HepG2 (cell line): ENCODE measurements around the gene SLC38A2. TPM values are rescaled to one million over a fixed set of nuclear protein-coding genes. Genes with fewer than 3 reads are reported as not detected.

Experiments
- ATAC-seq: fragments of 200-7000 bp; cut with Tn5 transposase; 3 replicates; pipeline ENCODE4 v1.9.1; 2020; ENCODE audit warnings: mild to moderate bottlenecking, moderate library complexity
- BruUV-seq: library from RNA; stranded (reverse); fragments of 400-500 nt; replicated peaks from 2 replicates; lab custom pipeline; 2021; lab: Mats Ljungman, UMichigan
- CTCF ChIA-PET: fragments of 300-600 bp; formaldehyde crosslinking; extraction: SDS; loops from one replicate; lab custom pipeline; 2021; ENCODE audit warnings: low total read pairs, inconsistent platforms, low intra/inter-chr PET ratio; lab: Yijun Ruan, JAX
- POLR2A ChIA-PET: fragments of 350-600 bp; sonication (Branson Sonifier 250); formaldehyde crosslinking; loops from one replicate; lab custom pipeline; 2020; ENCODE audit warnings: antibody characterized with exemption, inconsistent platforms; lab: Yijun Ruan, JAX
- DNase-seq: peaks from one replicate; pipeline ENCODE4 v3.0.0-alpha.2; 2015; ENCODE audit warnings: low spot score
- FAIRE-seq: peaks from 3 replicates; lab custom pipeline; 2011; peaks lifted over from hg19 to GRCh38; lab: Jason Lieb, UNC
- H2AFZ ChIP-seq: one replicate; pipeline ENCODE4 v1.6.1; 2011; ENCODE audit warnings: low read length, inconsistent platforms
- H3K27ac ChIP-seq: fragments of 300-600 bp; 3 replicates; pipeline ENCODE4 v1.8.0; 2011; ENCODE audit warnings: mixed run types, mild to moderate bottlenecking, mixed read lengths, low read length, inconsistent platforms; ENCODE audit not compliant: insufficient read depth; ENCODE audit errors: extremely low read length
- H3K27me3 ChIP-seq, 2 experiments: fragments of 200-600 bp in 1 of 2; 2 replicates in 1 of 2; 3 replicates in 1 of 2; pipeline versions ENCODE4 v1.6.0 to v1.8.0; 2011; ENCODE audit warnings: low read length in 2 of 2, mild to moderate bottlenecking in 2 of 2, moderate library complexity in 2 of 2, inconsistent platforms in 1 of 2; ENCODE audit not compliant: insufficient read depth in 2 of 2, control insufficient read depth in 1 of 2
- H3K36me3 ChIP-seq, 2 experiments: fragments of 200-600 bp in 1 of 2; replicated peaks in 1 of 2; 2 replicates in 1 of 2; 3 replicates in 1 of 2; pipeline versions ENCODE4 v1.5.1 to v1.8.0; 2011; ENCODE audit warnings: low read length in 2 of 2, inconsistent platforms in 1 of 2; ENCODE audit not compliant: insufficient read depth in 2 of 2, control insufficient read depth in 1 of 2
- H3K4me1 ChIP-seq: 2 replicates; pipeline ENCODE4 v1.5.1; 2012; ENCODE audit warnings: low read length, inconsistent platforms; ENCODE audit not compliant: insufficient read depth
- H3K4me2 ChIP-seq: 2 replicates; pipeline ENCODE4 v1.6.0; 2011; ENCODE audit warnings: low read depth, low read length, inconsistent platforms
- H3K4me3 ChIP-seq, 3 experiments: fragments of 200-600 bp in 1 of 3; sonication (generic), shearing (Covaris generic) in 1 of 3; replicated peaks in 1 of 3; 2 replicates each; pipeline ENCODE4 v1.5.1; 2011 to 2016; ENCODE audit warnings: low read length in 3 of 3, inconsistent platforms in 2 of 3, low read depth in 2 of 3, mild to moderate bottlenecking in 2 of 3, control low read depth in 1 of 3, mixed read lengths in 1 of 3; ENCODE audit not compliant: insufficient read depth in 1 of 3
- H3K79me2 ChIP-seq: one replicate; pipeline ENCODE4 v1.6.1; 2011; ENCODE audit warnings: low read length, inconsistent platforms; ENCODE audit not compliant: insufficient read depth
- H3K9ac ChIP-seq: 2 replicates; pipeline ENCODE4 v1.6.0; 2011; ENCODE audit warnings: mild to moderate bottlenecking, low read depth, low read length, inconsistent platforms; ENCODE audit not compliant: insufficient read depth
- H3K9me3 ChIP-seq: 2 replicates; pipeline ENCODE4 v1.5.1; 2012; ENCODE audit warnings: mild to moderate bottlenecking, low read length
- H4K20me1 ChIP-seq: 2 replicates; pipeline ENCODE4 v1.6.0; 2011; ENCODE audit warnings: inconsistent platforms, mild to moderate bottlenecking, low read length, moderate library complexity; ENCODE audit not compliant: insufficient read depth
- CBFB ChIP-seq: sonication (generic); formaldehyde crosslinking; IDR thresholded peaks from 2 replicates; pipeline ENCODE4 v1.4.0; 2020; ENCODE audit warnings: missing genetic modification reagents
- CBX2 ChIP-seq, 2 experiments: fragments of 200-600 bp in 1 of 2; sonication (generic); formaldehyde crosslinking in 1 of 2; IDR thresholded peaks; 2 replicates each; pipeline versions ENCODE4 v1.7.0 to v1.8.1; 2018 to 2022; ENCODE audit warnings: low read depth in 2 of 2, low read length in 1 of 2, mild to moderate bottlenecking in 1 of 2, missing genetic modification reagents in 1 of 2
- EED ChIP-seq: sonication (generic); formaldehyde crosslinking; IDR thresholded peaks from 2 replicates; pipeline ENCODE4 v1.5.0; 2020; ENCODE audit warnings: mild to moderate bottlenecking, missing genetic modification reagents
- SMC3 ChIP-seq: IDR thresholded peaks from 2 replicates; pipeline ENCODE4 v1.6.1; 2011; ENCODE audit warnings: low read length, improper control_type of control experiment
- SRSF1 ChIP-seq: fragments of 200-400 bp; formaldehyde crosslinking; optimal IDR thresholded peaks from 2 replicates; pipeline ENCODE3; 2017; ENCODE audit warnings: mild to moderate bottlenecking, low read depth, low read length, moderate library complexity
- STAG1 ChIP-seq: sonication (generic); formaldehyde crosslinking; IDR thresholded peaks from 2 replicates; pipeline ENCODE4 v1.4.0; 2020; ENCODE audit warnings: missing genetic modification reagents
- ZNF713 ChIP-seq: sonication (generic); formaldehyde crosslinking; IDR thresholded peaks from 2 replicates; pipeline ENCODE4 v1.4.0; 2020; ENCODE audit warnings: mild to moderate bottlenecking, missing genetic modification reagents
- ZNF878 ChIP-seq: sonication (generic); formaldehyde crosslinking; IDR thresholded peaks from 2 replicates; pipeline ENCODE4 v1.8.1; 2023; ENCODE audit warnings: mild to moderate bottlenecking, missing genetic modification reagents, moderate library complexity
- ZSCAN9 ChIP-seq: IDR thresholded peaks from 2 replicates; pipeline ENCODE4 v1.6.1; 2016; ENCODE audit warnings: borderline replicate concordance
- WGBS: methylation state at CpG from one replicate; pipeline ENCODE4 v1.1.6; 2017; ENCODE audit warnings: low lambda C conversion rate; 5-methylcytosine and 5-hydroxymethylcytosine counted together
- in situ Hi-C: cut with HindIII; loops from 2 replicates; pipeline ENCODE4 v1.10.0; 2017; ENCODE audit warnings: low pct_unique_long_range_greater_than_20kb; ENCODE audit not compliant: extremely low pct_ligation_motif_present
- intact Hi-C: fragments of 100-400 bp; cut with micrococcal nuclease; formaldehyde crosslinking; loops from one replicate; pipeline ENCODE4 v1.10.0; 2022; ENCODE audit not compliant: unreplicated experiment
- polyA plus RNA-seq, 8 experiments: library from polyadenylated mRNA; depleted of rRNA in 3 of 8; stranded (reverse) in 7 of 8; unstranded in 1 of 8; fragments of >200 nt; fragmentation: Illumina TruSeq in 4 of 8; extraction: Trizol in 4 of 8; gene quantifications; 2 replicates each; pipeline versions ENCODE4 v1.2.1 to v1.2.3, GENCODE V29; 2011 to 2016; ENCODE audit warnings: low read depth in 4 of 8, missing spikeins in 1 of 8, mixed read lengths in 1 of 8; ENCODE audit not compliant: insufficient read depth in 1 of 8
- total RNA-seq, 5 experiments: library from RNA; depleted of rRNA; stranded (reverse); fragments of >200 nt; fragmentation: Illumina TruSeq; extraction: Trizol; gene quantifications; 2 replicates each; pipeline ENCODE4 v1.2.3, GENCODE V29; 2016; ENCODE audit warnings: low read depth in 1 of 5
- TF ChIP-seq, protein P1 (sequence below): sonication (generic); formaldehyde crosslinking; IDR thresholded peaks from 2 replicates; pipeline ENCODE4 v1.5.0; 2020; ENCODE audit warnings: mild to moderate bottlenecking, missing genetic modification reagents
- TF ChIP-seq, protein P2 (sequence below): sonication (generic); formaldehyde crosslinking; conservative IDR thresholded peaks from 2 replicates; pipeline ENCODE4 v1.4.0; 2020; ENCODE audit warnings: missing genetic modification reagents
- TF ChIP-seq, protein P3 (sequence below): sonication (generic); formaldehyde crosslinking; IDR thresholded peaks from 2 replicates; pipeline ENCODE4 v1.5.0; 2020; ENCODE audit warnings: mild to moderate bottlenecking, missing genetic modification reagents, moderate library complexity
- TF ChIP-seq, protein P4 (sequence below): sonication (generic); formaldehyde crosslinking; IDR thresholded peaks from 2 replicates; pipeline ENCODE4 v1.5.0; 2020; ENCODE audit warnings: missing genetic modification reagents

The SLC38A2 gene
- total and polyA plus RNA-seq, 2 of the 13 experiments (the other 11 are each of a cell fraction or from before 2014, with no cell fraction given) = 368 to 880 TPM

DNA sequence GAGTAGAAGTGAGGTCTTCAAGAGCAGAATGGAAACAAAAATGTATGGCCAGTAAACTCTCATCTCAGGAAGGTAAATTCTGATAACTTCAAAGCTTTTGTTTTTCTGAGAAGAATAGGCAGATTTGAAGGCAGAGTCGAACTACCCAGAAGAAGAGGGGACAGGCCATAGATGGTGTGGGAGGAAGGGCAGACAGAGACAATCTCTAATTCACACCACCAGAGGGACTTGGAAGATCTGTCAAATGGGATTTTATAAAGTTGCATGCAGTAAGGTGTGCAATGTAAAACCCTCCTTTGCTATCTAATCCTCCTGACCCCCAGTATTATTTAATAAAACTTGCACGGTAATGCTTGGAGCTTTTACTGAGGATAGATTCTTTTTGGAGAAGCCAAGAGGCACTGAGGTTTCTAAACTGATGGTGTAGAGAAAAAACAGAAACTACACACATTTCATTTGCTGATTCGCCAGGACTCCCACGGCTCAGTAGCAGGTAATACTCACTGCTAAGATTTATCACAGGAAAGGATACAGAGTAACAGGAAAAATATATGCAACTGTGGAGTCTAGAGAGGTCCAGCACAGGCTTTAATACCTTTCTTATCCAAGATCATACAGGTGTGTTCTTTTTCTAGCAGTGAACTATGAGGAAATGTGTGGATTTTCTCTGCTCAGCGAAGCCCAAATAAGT is 18.3 kb downstream of the SLC38A2 start:
- intact Hi-C loops = loop anchor here (2.0 kb wide), 1 partner anchor 281 kb away; no protein-coding TSS in a partner anchor
- TF ChIP-seq CBX2 (IDR thresholded peaks at IDR 0.05; ENCODE audit: low read depth, low read length) (no peak), CBX2 (CRISPR knock-in tag; IDR thresholded peaks at IDR 0.05; ENCODE audit: low read depth) (no peak), ZNF713 (CRISPR knock-in tag) (no peak), EED (CRISPR knock-in tag) (no peak), SMC3 (peak; percentile 39), ZNF878 (no peak), ZSCAN9 (CRISPR knock-in tag) (no peak), CBFB (CRISPR knock-in tag) (no peak), STAG1 (CRISPR knock-in tag) (peak; percentile 58), SRSF1 (no peak)
- TF ChIP-seq, protein P1, sequence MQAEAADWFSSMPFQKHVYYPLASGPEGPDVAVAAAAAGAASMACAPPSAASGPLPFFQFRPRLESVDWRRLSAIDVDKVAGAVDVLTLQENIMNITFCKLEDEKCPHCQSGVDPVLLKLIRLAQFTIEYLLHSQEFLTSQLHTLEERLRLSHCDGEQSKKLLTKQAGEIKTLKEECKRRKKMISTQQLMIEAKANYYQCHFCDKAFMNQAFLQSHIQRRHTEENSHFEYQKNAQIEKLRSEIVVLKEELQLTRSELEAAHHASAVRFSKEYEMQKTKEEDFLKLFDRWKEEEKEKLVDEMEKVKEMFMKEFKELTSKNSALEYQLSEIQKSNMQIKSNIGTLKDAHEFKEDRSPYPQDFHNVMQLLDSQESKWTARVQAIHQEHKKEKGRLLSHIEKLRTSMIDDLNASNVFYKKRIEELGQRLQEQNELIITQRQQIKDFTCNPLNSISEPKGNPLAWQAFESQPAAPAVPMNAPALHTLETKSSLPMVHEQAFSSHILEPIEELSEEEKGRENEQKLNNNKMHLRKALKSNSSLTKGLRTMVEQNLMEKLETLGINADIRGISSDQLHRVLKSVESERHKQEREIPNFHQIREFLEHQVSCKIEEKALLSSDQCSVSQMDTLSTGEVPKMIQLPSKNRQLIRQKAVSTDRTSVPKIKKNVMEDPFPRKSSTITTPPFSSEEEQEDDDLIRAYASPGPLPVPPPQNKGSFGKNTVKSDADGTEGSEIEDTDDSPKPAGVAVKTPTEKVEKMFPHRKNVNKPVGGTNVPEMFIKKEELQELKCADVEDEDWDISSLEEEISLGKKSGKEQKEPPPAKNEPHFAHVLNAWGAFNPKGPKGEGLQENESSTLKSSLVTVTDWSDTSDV = no peak
- TF ChIP-seq, protein P2, sequence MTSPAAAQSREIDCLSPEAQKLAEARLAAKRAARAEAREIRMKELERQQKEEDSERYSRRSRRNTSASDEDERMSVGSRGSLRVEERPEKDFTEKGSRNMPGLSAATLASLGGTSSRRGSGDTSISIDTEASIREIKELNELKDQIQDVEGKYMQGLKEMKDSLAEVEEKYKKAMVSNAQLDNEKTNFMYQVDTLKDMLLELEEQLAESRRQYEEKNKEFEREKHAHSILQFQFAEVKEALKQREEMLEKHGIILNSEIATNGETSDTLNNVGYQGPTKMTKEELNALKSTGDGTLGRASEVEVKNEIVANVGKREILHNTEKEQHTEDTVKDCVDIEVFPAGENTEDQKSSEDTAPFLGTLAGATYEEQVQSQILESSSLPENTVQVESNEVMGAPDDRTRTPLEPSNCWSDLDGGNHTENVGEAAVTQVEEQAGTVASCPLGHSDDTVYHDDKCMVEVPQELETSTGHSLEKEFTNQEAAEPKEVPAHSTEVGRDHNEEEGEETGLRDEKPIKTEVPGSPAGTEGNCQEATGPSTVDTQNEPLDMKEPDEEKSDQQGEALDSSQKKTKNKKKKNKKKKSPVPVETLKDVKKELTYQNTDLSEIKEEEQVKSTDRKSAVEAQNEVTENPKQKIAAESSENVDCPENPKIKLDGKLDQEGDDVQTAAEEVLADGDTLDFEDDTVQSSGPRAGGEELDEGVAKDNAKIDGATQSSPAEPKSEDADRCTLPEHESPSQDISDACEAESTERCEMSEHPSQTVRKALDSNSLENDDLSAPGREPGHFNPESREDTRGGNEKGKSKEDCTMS (CRISPR knock-in tag) = no peak
- TF ChIP-seq, protein P3, sequence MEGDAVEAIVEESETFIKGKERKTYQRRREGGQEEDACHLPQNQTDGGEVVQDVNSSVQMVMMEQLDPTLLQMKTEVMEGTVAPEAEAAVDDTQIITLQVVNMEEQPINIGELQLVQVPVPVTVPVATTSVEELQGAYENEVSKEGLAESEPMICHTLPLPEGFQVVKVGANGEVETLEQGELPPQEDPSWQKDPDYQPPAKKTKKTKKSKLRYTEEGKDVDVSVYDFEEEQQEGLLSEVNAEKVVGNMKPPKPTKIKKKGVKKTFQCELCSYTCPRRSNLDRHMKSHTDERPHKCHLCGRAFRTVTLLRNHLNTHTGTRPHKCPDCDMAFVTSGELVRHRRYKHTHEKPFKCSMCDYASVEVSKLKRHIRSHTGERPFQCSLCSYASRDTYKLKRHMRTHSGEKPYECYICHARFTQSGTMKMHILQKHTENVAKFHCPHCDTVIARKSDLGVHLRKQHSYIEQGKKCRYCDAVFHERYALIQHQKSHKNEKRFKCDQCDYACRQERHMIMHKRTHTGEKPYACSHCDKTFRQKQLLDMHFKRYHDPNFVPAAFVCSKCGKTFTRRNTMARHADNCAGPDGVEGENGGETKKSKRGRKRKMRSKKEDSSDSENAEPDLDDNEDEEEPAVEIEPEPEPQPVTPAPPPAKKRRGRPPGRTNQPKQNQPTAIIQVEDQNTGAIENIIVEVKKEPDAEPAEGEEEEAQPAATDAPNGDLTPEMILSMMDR (CRISPR knock-in tag) = peak; percentile 40
- TF ChIP-seq, protein P4, sequence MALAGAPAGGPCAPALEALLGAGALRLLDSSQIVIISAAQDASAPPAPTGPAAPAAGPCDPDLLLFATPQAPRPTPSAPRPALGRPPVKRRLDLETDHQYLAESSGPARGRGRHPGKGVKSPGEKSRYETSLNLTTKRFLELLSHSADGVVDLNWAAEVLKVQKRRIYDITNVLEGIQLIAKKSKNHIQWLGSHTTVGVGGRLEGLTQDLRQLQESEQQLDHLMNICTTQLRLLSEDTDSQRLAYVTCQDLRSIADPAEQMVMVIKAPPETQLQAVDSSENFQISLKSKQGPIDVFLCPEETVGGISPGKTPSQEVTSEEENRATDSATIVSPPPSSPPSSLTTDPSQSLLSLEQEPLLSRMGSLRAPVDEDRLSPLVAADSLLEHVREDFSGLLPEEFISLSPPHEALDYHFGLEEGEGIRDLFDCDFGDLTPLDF = no peak

More for the DNA sequence above, 18.3 kb downstream of the SLC38A2 start:
- ATAC-seq (peak; percentile 21), FAIRE-seq (no peak), DNase-seq (no peak)
- BruUV-seq = no TSS peak
- Histone ChIP-seq H3K79me2 (no peaks in the 10 kb centered on the region), H3K9ac (no peak overlapping the region), H2AFZ (no peak overlapping the region), H3K4me3 (no peak overlapping the region), H4K20me1 (peaks cover 16% of the 10 kb centered on the region), H3K4me2 (peak overlapping the region; percentile 28), H3K27ac (no peak overlapping the region), H3K27me3 (peaks cover 0 to 6% of the 10 kb centered on the region in 2 experiments; a peak in 3 of 5 replicates), H3K36me3 (no peaks in the 10 kb centered on the region), H3K4me1 (peaks cover 19% of the 10 kb centered on the region), H3K9me3 (no peaks in the 10 kb centered on the region)
- WGBS = 15% methylated on average over 5 of the region's 5 CpGs
- in situ Hi-C loops = loop anchor here (5.0 kb wide), 1 partner anchor 323 kb away; no protein-coding TSS in a partner anchor
- ChIA-PET POLR2A (no interaction called here), CTCF (no interaction called here)
